GM19372 (cell line): ENCODE results near the gene USP38.
"Not testable (repeated sequence)": the region's sequence is repeated elsewhere in the genome, so short reads cannot be mapped to it uniquely, and the experiment has no call there.

Experiments used
- ATAC-seq: cut with Tn5 transposase; IDR thresholded peaks from one replicate; pipeline ENCODE4 v1.9.1; 2021; ENCODE audit warnings: mild to moderate bottlenecking, low read depth, moderate library complexity; ENCODE audit not compliant: unreplicated experiment

Gene USP38

GRCh38 chr4:143207555-143207954 lies 22.8 kb downstream of the USP38 start:
- no peak for ATAC-seq

GRCh38 chr4:143212566-143212965 lies 27.8 kb downstream of the USP38 start:
- no peak for ATAC-seq

- no peak for ATAC-seq
These were observed 31.2 kb downstream of the USP38 start for GRCh38 chr4:143215873-143216272.

GRCh38 chr4:143224255-143224654 lies 39.5 kb downstream of the USP38 start:
- ATAC-seq = no peak

- no peak for ATAC-seq
These were observed 40.5 kb downstream of the USP38 start for GRCh38 chr4:143225167-143225566.

GRCh38 chr4:143230683-143231082 lies 46.0 kb downstream of the USP38 start:
- no peak for ATAC-seq

- ATAC-seq = no peak
These were observed 47.6 kb downstream of the USP38 start for GRCh38 chr4:143232277-143232676.

GRCh38 chr4:143234153-143234552 lies 49.4 kb downstream of the USP38 start:
- ATAC-seq = no peak

- ATAC-seq = not testable (repeated sequence)
These were observed 52.5 kb downstream of the USP38 start for GRCh38 chr4:143237195-143237594.

GRCh38 chr4:143240939-143241679 lies 56.4 kb downstream of the USP38 start:
- ATAC-seq = no peak

GRCh38 chr4:143241892-143242291 lies 57.2 kb downstream of the USP38 start:
- ATAC-seq = no peak

GRCh38 chr4:143243041-143243440 lies 58.3 kb downstream of the USP38 start:
- ATAC-seq = no peak

GRCh38 chr4:143246977-143247376 lies 62.3 kb downstream of the USP38 start:
- ATAC-seq = no peak

GRCh38 chr4:143247866-143248265 lies 63.1 kb downstream of the USP38 start:
- no peak for ATAC-seq

GRCh38 chr4:143248827-143249226 lies 64.1 kb downstream of the USP38 start:
- no peak for ATAC-seq

- ATAC-seq = no peak
These were observed 65.9 kb downstream of the USP38 start for GRCh38 chr4:143250617-143251016.

GRCh38 chr4:143251348-143251747 lies 66.6 kb downstream of the USP38 start:
- no peak for ATAC-seq

- ATAC-seq = no peak
These were observed 67.1 kb downstream of the USP38 start for GRCh38 chr4:143251779-143252178.

GRCh38 chr4:143252478-143252877 lies 67.8 kb downstream of the USP38 start:
- no peak for ATAC-seq

GRCh38 chr4:143253166-143253565 lies 68.4 kb downstream of the USP38 start:
- ATAC-seq = no peak

GRCh38 chr4:143254491-143255226 lies 69.9 kb downstream of the USP38 start:
- no peak for ATAC-seq

- ATAC-seq = no peak
These were observed 71.7 kb downstream of the USP38 start for GRCh38 chr4:143256456-143256855.
